Measurements from ENCODE around the gene PTPN2.

The PTPN2 gene

DNA sequence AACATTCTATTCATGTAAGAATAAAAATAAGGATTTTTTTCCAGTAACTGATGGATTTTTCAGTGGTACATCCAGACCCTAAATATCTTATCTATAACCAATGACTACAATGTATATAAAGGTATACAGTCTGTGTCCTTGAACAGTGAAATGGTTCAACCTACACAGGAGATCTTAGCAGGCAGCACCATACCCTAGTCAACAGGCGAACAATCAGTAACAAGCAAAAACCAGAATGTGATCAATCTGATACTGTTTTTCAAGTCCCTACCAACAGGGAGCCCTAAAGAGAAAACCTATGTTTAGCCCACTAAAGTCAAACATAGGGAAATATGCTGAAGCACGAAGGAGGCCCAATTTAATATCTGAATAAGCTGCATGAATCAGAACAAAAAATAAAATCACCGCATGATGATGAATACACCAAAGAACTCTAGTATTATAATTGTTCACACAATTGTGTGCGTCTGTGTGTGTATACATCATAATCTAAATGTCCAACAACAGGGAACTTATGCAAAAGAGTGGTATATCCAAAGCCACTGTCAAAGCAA lies 26.0 kb downstream of the PTPN2 start:
- DNase-seq (ENCODE audit: low read depth) = no peak
- no peak overlapping the region for H3K4me3 ChIP-seq (ENCODE audit: low read length)
- no peak for TF ChIP-seq CTCF (conservative IDR thresholded peaks at IDR 0.05; ENCODE audit: low read length)

GRCh38 chr18:12857215-12857905 lies 26.7 kb downstream of the PTPN2 start:
- DNase-seq (ENCODE audit: low read depth) = no peak
- H3K4me3 ChIP-seq (ENCODE audit: low read length) = no peak overlapping the region
- no peak for TF ChIP-seq CTCF (conservative IDR thresholded peaks at IDR 0.05; ENCODE audit: low read length)

DNA sequence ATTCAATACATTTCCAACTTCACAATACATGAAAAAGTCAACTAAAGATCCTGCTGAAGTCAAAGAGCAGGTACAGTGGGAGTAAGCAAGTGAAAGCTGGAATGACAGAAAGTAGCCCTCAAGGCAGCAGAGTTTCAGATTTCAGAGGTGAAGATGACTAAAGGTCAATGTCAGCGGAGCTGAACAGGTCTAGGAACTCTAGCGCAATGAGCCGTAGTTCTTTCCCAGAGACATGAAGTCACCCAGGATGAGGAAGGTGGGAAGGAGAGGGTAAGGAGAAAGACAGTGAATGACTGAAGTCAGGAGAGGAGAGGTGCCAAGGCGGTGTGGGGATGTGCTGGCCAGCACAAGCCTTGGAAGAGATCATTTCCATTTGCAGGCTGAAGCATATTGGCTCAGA lies 28.1 kb downstream of the PTPN2 start:
- no peak for TF ChIP-seq CTCF (conservative IDR thresholded peaks at IDR 0.05; ENCODE audit: low read length)
- no peak overlapping the region for H3K4me3 ChIP-seq (ENCODE audit: low read length)
- DNase-seq (ENCODE audit: low read depth) = no peak

GRCh38 chr18:12852566-12853315 lies 31.3 kb downstream of the PTPN2 start:
- H3K4me3 ChIP-seq (ENCODE audit: low read length) = no peak overlapping the region
- no peak for DNase-seq (ENCODE audit: low read depth)
- no peak for TF ChIP-seq CTCF (conservative IDR thresholded peaks at IDR 0.05; ENCODE audit: low read length)

DNA sequence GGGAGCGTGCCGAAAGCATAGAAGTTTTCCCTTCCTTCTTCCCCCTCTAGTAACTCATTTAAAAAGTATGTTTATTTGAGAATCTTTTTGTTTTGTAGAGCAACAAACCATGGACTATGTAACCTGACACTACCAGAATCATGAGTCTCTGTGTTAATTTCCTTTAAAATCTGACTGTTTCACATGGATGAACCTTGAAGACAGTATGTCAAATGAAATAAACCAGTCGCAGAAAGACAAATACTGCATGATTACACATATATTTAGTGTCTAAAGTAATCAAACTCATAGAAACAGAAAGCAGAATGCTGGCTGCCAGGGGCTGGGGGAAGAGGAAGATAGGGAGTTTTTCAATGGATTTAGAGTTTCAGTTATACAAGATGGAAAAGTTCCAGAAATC lies 32.3 kb downstream of the PTPN2 start:
- no peak for DNase-seq (ENCODE audit: low read depth)
- no peak overlapping the region for H3K4me3 ChIP-seq (ENCODE audit: low read length)
- TF ChIP-seq CTCF (conservative IDR thresholded peaks at IDR 0.05; ENCODE audit: low read length) = no peak

DNA sequence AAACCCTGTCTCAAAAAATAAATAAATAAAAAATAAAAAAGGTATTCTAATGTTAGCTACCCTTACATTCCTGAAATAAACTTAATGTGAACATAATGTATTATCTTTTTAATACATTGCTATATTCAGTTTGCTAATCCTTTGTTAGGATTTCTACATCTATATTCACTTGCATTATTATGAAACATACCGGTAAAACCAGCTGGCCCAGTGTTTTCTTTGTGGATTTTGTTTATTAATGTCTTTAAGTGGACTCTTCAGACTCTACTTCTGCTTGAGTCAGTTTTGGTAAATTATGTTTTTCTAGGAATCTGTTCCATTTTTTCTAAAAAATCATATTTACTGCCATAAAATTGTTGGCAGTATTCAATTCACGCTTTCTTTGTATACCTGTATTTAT lies 34.5 kb downstream of the PTPN2 start:
- no peak for DNase-seq (ENCODE audit: low read depth)
- TF ChIP-seq CTCF (conservative IDR thresholded peaks at IDR 0.05; ENCODE audit: low read length) = no peak
- no peak overlapping the region for H3K4me3 ChIP-seq (ENCODE audit: low read length)

GRCh38 chr18:12848405-12848804 lies 35.6 kb downstream of the PTPN2 start:
- TF ChIP-seq CTCF (conservative IDR thresholded peaks at IDR 0.05; ENCODE audit: low read length) = no peak
- H3K4me3 ChIP-seq (ENCODE audit: low read length) = no peak overlapping the region
- no peak for DNase-seq (ENCODE audit: low read depth)

Measured in AG10803 (cell line).